PC-3 (cell line): ENCODE data around the gene TRRAP.

Source experiments
- EZH2 ChIP-seq: fragments of 300-600 bp; sonication (generic); IDR thresholded peaks from one replicate; pipeline ENCODE4 v1.6.1; 2017; ENCODE audit warnings: antibody characterized with exemption, mild to moderate bottlenecking, low read length; ENCODE audit not compliant: unreplicated experiment
- TF ChIP-seq, protein P1 (sequence below): fragments of 300-600 bp; sonication (generic); conservative IDR thresholded peaks from 2 replicates; pipeline ENCODE4 v1.5.1; 2017; ENCODE audit warnings: antibody characterized with exemption, low read depth, mild to moderate bottlenecking, low read length

DNA sequence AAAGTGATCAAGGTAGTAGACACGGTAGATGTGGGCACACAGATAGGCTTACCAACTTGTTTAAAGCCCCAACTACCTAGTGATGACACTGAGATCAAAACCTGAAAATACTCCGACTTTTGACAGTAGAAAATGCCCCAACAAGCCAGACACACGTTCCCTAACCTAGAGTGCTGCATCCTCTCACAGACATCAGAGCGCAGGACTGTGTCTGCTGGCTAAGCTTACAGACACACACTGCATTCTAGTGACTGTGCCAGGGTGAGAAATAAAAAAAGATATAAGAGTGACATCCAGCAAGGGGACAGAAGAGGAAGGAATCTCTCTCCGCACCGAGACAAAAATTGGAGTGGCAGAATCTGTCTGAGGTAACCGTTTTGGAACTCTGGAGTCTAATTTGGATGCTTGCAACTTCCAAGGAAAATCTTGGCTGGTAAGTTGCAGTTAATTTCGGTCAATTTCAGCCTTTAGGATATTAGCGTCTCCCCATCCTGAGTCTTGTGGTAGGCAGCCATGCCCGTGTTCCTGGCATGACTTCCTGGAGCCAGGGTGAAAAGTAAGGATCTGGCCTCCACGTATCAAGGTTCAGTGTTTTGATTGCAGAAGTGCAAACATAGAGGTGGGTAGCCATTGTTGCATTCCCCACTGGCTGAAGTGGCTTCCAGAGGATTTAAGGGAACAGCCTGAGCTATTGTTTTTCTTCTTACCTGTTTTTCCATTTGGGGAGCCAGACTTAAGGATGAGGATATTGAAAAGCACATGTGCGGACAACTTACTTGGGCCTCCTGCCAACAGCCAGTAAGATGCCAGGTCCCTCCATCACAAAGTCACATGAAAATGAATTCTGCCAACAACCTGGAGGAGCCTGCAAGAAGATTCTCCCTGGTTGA lies 141.4 kb downstream of the TRRAP start:
- TF ChIP-seq, protein P1, sequence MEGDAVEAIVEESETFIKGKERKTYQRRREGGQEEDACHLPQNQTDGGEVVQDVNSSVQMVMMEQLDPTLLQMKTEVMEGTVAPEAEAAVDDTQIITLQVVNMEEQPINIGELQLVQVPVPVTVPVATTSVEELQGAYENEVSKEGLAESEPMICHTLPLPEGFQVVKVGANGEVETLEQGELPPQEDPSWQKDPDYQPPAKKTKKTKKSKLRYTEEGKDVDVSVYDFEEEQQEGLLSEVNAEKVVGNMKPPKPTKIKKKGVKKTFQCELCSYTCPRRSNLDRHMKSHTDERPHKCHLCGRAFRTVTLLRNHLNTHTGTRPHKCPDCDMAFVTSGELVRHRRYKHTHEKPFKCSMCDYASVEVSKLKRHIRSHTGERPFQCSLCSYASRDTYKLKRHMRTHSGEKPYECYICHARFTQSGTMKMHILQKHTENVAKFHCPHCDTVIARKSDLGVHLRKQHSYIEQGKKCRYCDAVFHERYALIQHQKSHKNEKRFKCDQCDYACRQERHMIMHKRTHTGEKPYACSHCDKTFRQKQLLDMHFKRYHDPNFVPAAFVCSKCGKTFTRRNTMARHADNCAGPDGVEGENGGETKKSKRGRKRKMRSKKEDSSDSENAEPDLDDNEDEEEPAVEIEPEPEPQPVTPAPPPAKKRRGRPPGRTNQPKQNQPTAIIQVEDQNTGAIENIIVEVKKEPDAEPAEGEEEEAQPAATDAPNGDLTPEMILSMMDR: no peak
- TF ChIP-seq EZH2: no peak
